B cell (primary cell): ENCODE results near the gene TSKU. TPM values are rescaled to one million over a fixed set of nuclear protein-coding genes. Genes with fewer than 3 reads are reported as not detected.

Experiments
- ATAC-seq: fragments of 200-7000 bp; cut with Tn5 transposase; one replicate; pipeline ENCODE4 v1.10.0; 2021; ENCODE audit warnings: low read depth, mild to moderate bottlenecking, moderate number of reproducible peaks, moderate library complexity
- CTCF ChIA-PET: fragments of 350-600 bp; sonication (Branson Sonifier 250); formaldehyde crosslinking; loops from one replicate; lab custom pipeline; 2021; ENCODE audit warnings: antibody characterized with exemption, inconsistent platforms; lab: Charles Lee
- POLR2A ChIA-PET: fragments of 350-600 bp; sonication (Branson Sonifier 250); formaldehyde crosslinking; loops from one replicate; lab custom pipeline; 2021; ENCODE audit warnings: antibody characterized with exemption; lab: Charles Lee
- DNase-seq: peaks from one replicate; pipeline ENCODE4 v3.0.0; 2013
- H2AFZ ChIP-seq: 2 replicates; pipeline ENCODE4 v1.6.1; 2012; ENCODE audit warnings: mild to moderate bottlenecking, low read depth, low read length; ENCODE audit not compliant: insufficient read depth, poor library complexity, severe bottlenecking
- H3K27ac ChIP-seq, 2 donors: 1 replicate in 1 of 2; 2 replicates in 1 of 2; pipeline ENCODE4 v1.5.1; 2012 to 2013; ENCODE audit warnings: low read length in 2 of 2, mild to moderate bottlenecking in 2 of 2, moderate library complexity in 1 of 2
- H3K27me3 ChIP-seq, 4 experiments: fragments of 200-600 bp in 1 of 4; sonication (generic) in 1 of 4; replicated peaks in 1 of 4; 1 replicate in 2 of 4; 2 replicates in 2 of 4; pipeline versions ENCODE4 v1.6.1 to v1.7.0; 2013 to 2016; ENCODE audit warnings: low read length in 3 of 4, mild to moderate bottlenecking in 2 of 4, mixed read lengths in 1 of 4, moderate library complexity in 1 of 4; ENCODE audit not compliant: insufficient read depth in 4 of 4, control insufficient read depth in 3 of 4; ENCODE audit errors: control extremely low read depth in 1 of 4
- H3K36me3 ChIP-seq, 2 experiments: replicated peaks in 1 of 2; 1 replicate in 1 of 2; 2 replicates in 1 of 2; pipeline versions ENCODE4 v1.6.1 to v1.7.1; 2013; ENCODE audit warnings: low read length in 1 of 2; ENCODE audit not compliant: insufficient read depth in 2 of 2, control insufficient read depth in 1 of 2; ENCODE audit errors: control extremely low read depth in 1 of 2, extremely low read depth in 1 of 2
- H3K4me1 ChIP-seq, 2 donors: fragments of 200-600 bp in 1 of 2; sonication (generic) in 1 of 2; 1 replicate in 1 of 2; 2 replicates in 1 of 2; pipeline versions ENCODE4 v1.5.1 to v1.6.1; 2013 to 2017; ENCODE audit warnings: low read length in 2 of 2; ENCODE audit not compliant: control insufficient read depth in 2 of 2, insufficient read depth in 2 of 2
- H3K4me2 ChIP-seq: replicated peaks from 2 replicates; pipeline ENCODE3; 2012; ENCODE audit warnings: mild to moderate bottlenecking, low read depth, low read length; ENCODE audit not compliant: poor library complexity, severe bottlenecking
- H3K4me3 ChIP-seq, 5 experiments: fragments of 200-600 bp in 1 of 5; sonication (generic) in 1 of 5; 1 replicate in 3 of 5; 2 replicates in 2 of 5; pipeline versions ENCODE4 v1.5.1 to v1.7.0; 2011 to 2016; ENCODE audit warnings: low read length in 4 of 5, mild to moderate bottlenecking in 4 of 5, low read depth in 2 of 5, control low read depth in 1 of 5, moderate library complexity in 1 of 5; ENCODE audit not compliant: insufficient read depth in 1 of 5; ENCODE audit errors: control extremely low read depth in 1 of 5, extremely low read depth in 1 of 5
- H3K79me2 ChIP-seq: fragments of 200-600 bp; sonication (generic); one replicate; pipeline ENCODE4 v1.6.0; 2016; ENCODE audit warnings: low read length; ENCODE audit not compliant: control insufficient read depth, insufficient read depth
- H3K9ac ChIP-seq: fragments of 200-600 bp; sonication (generic); 2 replicates; pipeline ENCODE4 v1.6.1; 2017; ENCODE audit warnings: mild to moderate bottlenecking, low read length, moderate library complexity
- H3K9me3 ChIP-seq, 3 donors: one replicate each; pipeline versions ENCODE4 v1.6.1 to v1.7.1; 2013; ENCODE audit warnings: low read length in 2 of 3; ENCODE audit not compliant: control insufficient read depth in 2 of 3, insufficient read depth in 1 of 3; ENCODE audit errors: control extremely low read depth in 1 of 3
- H4K20me1 ChIP-seq: 2 replicates; pipeline ENCODE4 v1.6.0; 2012; ENCODE audit warnings: mild to moderate bottlenecking, low read length; ENCODE audit not compliant: insufficient read depth, control insufficient read depth, poor library complexity, severe bottlenecking
- H3K27ac Mint-ChIP-seq: one replicate; pipeline ENCODE4 v1.8.0; 2021; ENCODE audit warnings: mixed read lengths
- H3K27me3 Mint-ChIP-seq: one replicate; pipeline ENCODE4 v1.8.0; 2021; ENCODE audit warnings: mixed read lengths
- H3K4me1 Mint-ChIP-seq: one replicate; pipeline ENCODE4 v1.8.0; 2021; ENCODE audit warnings: mixed read lengths
- H3K4me3 Mint-ChIP-seq: one replicate; pipeline ENCODE4 v1.8.0; 2021; ENCODE audit warnings: mixed read lengths
- H3K9me3 Mint-ChIP-seq: one replicate; pipeline ENCODE4 v1.8.0; 2022; ENCODE audit warnings: mixed read lengths; ENCODE audit not compliant: insufficient read depth
- EZH2 ChIP-seq: IDR thresholded peaks from 2 replicates; pipeline ENCODE4 v1.6.1; 2012; ENCODE audit warnings: borderline replicate concordance, low read depth, mild to moderate bottlenecking, moderate library complexity, low read length; ENCODE audit not compliant: insufficient read depth, poor library complexity, severe bottlenecking
- WGBS: methylation state at CpG from one replicate; pipeline ENCODE4 v1.1.5; 2013; ENCODE audit warnings: missing lambda C conversion rate; ENCODE audit not compliant: insufficient coverage; 5-methylcytosine and 5-hydroxymethylcytosine counted together
- intact Hi-C: fragments of 100-400 bp; cut with micrococcal nuclease; formaldehyde crosslinking; loops from one replicate; pipeline ENCODE4 v1.10.0; 2022
- polyA plus RNA-seq: library from polyadenylated mRNA; depleted of rRNA; stranded (reverse); fragments of >200 nt; gene quantifications from 2 replicates; pipeline ENCODE4 v1.2.3, GENCODE V29; 2012
- total RNA-seq, 2 donors: library from RNA; stranded (reverse); fragments of 120-200 nt in 1 of 2; gene quantifications; 1 replicate in 1 of 2; 2 replicates in 1 of 2; pipeline versions ENCODE4 v1.2.3 to v1.2.4, GENCODE V29; 2013 to 2022
- TF ChIP-seq, protein P1 (sequence below): fragments of 200-600 bp; IDR thresholded peaks from one replicate; pipeline ENCODE4 v1.8.0; 2022; ENCODE audit warnings: antibody characterized with exemption, mild to moderate bottlenecking

TSKU gene
- total and polyA plus RNA-seq, 2 donors (not counting 1 experiment from before 2014, with no cell fraction given) = not detected

DNA sequence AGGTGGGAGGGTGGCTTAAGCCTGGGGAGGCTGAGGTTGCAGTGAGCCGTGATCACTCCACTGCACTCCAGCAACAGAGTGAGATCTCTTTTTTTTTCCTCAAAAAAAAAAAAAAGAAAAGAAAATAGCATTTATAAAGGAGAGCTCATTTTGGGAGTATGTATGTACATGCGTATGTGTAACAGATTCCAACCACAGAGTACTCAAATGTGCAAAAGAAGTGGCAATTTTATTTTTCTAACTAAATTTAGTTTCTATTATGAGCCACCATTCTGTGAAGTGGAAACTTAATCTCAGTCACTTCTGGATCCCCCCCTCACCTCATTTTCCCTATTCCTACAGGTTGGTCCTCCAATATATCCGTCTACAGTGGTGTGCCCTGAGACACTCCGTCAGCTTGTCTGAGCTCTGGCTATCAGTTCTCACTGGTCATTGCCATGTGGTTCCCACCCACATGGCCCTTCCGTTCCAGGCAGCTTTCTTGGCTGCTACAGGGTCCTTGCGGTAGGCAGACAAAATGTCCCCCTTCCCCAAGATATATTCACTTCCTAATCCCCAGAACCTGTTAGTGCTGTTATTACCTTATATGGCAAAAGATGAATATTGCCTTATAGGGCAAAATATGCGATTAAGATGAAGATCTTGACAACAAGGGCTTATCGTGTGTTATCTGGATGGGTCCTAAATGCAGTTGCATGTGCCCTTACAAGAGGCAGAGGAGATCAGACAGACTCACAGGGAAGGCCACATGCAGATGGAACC lies 35.8 kb upstream of the TSKU start:
- Histone ChIP-seq H3K4me2 (no peak overlapping the region), H3K9ac (no peak overlapping the region), H3K9me3 (no peaks in the 10 kb centered on the region), H3K36me3 (no peaks in the 10 kb centered on the region), H2AFZ (no peak overlapping the region), H3K4me1 (no peaks in the 10 kb centered on the region), H3K4me3 (no peak overlapping the region), H4K20me1 (no peaks in the 10 kb centered on the region), H3K27ac (no peak overlapping the region), H3K27me3 (no peaks in the 10 kb centered on the region), H3K79me2 (no peaks in the 10 kb centered on the region)
- no peak for ATAC-seq
- WGBS = 97% methylated on average over 5 of the region's 8 CpGs
- Mint-ChIP-seq H3K4me1 (no peaks in the 10 kb centered on the region), H3K27ac (no peak overlapping the region), H3K27me3 (peaks cover 20% of the 10 kb centered on the region), H3K4me3 (no peak overlapping the region), H3K9me3 (no peaks in the 10 kb centered on the region)
- no peak for DNase-seq
- TF ChIP-seq, protein P1, sequence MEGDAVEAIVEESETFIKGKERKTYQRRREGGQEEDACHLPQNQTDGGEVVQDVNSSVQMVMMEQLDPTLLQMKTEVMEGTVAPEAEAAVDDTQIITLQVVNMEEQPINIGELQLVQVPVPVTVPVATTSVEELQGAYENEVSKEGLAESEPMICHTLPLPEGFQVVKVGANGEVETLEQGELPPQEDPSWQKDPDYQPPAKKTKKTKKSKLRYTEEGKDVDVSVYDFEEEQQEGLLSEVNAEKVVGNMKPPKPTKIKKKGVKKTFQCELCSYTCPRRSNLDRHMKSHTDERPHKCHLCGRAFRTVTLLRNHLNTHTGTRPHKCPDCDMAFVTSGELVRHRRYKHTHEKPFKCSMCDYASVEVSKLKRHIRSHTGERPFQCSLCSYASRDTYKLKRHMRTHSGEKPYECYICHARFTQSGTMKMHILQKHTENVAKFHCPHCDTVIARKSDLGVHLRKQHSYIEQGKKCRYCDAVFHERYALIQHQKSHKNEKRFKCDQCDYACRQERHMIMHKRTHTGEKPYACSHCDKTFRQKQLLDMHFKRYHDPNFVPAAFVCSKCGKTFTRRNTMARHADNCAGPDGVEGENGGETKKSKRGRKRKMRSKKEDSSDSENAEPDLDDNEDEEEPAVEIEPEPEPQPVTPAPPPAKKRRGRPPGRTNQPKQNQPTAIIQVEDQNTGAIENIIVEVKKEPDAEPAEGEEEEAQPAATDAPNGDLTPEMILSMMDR = no peak
- TF ChIP-seq EZH2 = no peak
- intact Hi-C loops = no loop called here
- ChIA-PET CTCF (interaction anchor here (0.8 to 1.2 kb wide), 3 partner anchors 24 to 173 kb away, joined by 3 read pairs; no protein-coding TSS in a partner anchor), POLR2A (no interaction called here)
